ENCODE results near the gene OR2A7. TPM values are rescaled to one million over a fixed set of nuclear protein-coding genes. Genes with fewer than 3 reads are reported as not detected.
"Not testable (repeated sequence)": the region's sequence is repeated elsewhere in the genome, so short reads cannot be mapped to it uniquely, and the experiment has no call there.

Gene OR2A7
- total and polyA plus RNA-seq, 9 of the 15 experiments (the other 6 are each of a cell fraction or from before 2014, with no cell fraction given), result 0.03 to 0.10 (median 0.06) TPM; not detected in 6

DNA sequence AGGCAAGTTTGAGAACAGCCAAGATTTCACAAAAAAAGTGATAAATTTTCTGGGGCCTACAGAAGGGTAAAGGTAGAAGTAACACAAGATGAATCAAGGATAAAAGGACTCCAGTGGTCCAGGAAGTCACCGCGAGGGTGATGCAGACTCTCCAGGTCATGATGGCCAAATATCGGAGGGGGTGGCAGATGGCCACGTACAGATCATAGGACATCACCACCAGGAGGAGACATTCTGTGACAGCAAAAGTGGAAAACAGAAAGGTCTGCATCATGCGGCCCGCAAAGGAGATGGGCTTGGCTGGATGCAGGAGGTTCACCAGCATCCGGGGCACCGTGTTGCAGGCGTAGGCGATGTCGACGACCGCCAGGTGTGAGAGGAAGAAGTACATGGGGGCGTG, 5.5 kb downstream of the OR2A7 start:
- intact Hi-C loops (cut with micrococcal nuclease); H3K9me3 ChIP-seq (replicated peaks; ENCODE audit: control insufficient read depth, insufficient read depth, low read depth, low read length); POLR2A ChIA-PET; in situ Hi-C loops (cut with MboI); H3K27ac ChIP-seq (ENCODE audit: extremely low read depth, low read depth, low read length); H3K4me2 ChIP-seq (ENCODE audit: insufficient read depth, low read length); H3K27me3 ChIP-seq (ENCODE audit: control insufficient read depth in 2 of 2, insufficient read depth in 2 of 2, low read length in 2 of 2); H4K20me1 ChIP-seq (replicated peaks; ENCODE audit: control insufficient read depth, insufficient read depth, low read length); H3K9ac ChIP-seq (ENCODE audit: insufficient read depth in 1 of 2, low read depth in 2 of 2, low read length in 2 of 2); FAIRE-seq; BruUV-seq (replicated peaks); DNase-seq (ENCODE audit: extremely low read depth in 1 of 4, low spot score in 3 of 4); H3K4me1 ChIP-seq (replicated peaks in 1 of 2; ENCODE audit: control insufficient read depth in 2 of 2, insufficient read depth in 2 of 2, low read length in 2 of 2); H3K4me3 ChIP-seq; H3K9me1 ChIP-seq (ENCODE audit: control insufficient read depth, insufficient read depth, low read length); H2AFZ ChIP-seq (ENCODE audit: low read depth, low read length); H3K36me3 ChIP-seq (ENCODE audit: control insufficient read depth, insufficient read depth, low read length); CTCF ChIA-PET (ENCODE audit: low intra/inter-chr PET ratio); H3K79me2 ChIP-seq (ENCODE audit: control insufficient read depth, insufficient read depth, low read length): not testable (repeated sequence)
- ATAC-seq, result peak; percentile 80
- WGBS (ENCODE audit: insufficient coverage, low coverage, missing lambda C conversion rate), result no CpG with 5 or more reads among the region's 14 CpGs

DNA sequence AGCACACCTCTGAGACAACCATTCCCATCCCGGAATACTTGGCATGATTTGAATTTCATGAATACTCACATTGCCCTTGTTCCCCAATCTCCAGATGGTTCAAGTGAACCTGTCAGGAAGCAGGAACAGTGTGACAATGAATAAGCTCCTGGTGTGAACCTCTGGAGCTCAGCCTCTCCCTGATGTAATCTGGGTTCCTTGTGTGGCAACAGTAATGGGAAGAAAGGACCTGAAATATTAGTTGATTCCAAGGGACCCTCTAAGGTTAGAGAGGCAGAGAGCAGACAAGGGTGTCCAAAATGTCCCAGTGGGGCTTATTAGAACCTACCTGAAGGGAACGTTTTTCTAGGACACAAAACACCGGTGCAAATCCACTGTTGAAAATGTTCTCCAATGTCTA, 8.5 kb downstream of the OR2A7 start:
- Histone ChIP-seq H3K79me2 (ENCODE audit: control insufficient read depth, insufficient read depth, low read length) (no peaks in the 10 kb centered on the region), H3K27me3 (ENCODE audit: control insufficient read depth in 2 of 2, insufficient read depth in 2 of 2, low read length in 2 of 2) (no peaks in the 10 kb centered on the region), H3K9me3 (replicated peaks; ENCODE audit: control insufficient read depth, insufficient read depth, low read depth, low read length) (no peaks in the 10 kb centered on the region), H3K27ac (ENCODE audit: extremely low read depth, low read depth, low read length) (no peak overlapping the region), H3K4me3 (no peak overlapping the region), H3K9me1 (ENCODE audit: control insufficient read depth, insufficient read depth, low read length) (no peaks in the 10 kb centered on the region), H3K9ac (ENCODE audit: insufficient read depth in 1 of 2, low read depth in 2 of 2, low read length in 2 of 2) (no peak overlapping the region), H3K36me3 (ENCODE audit: control insufficient read depth, insufficient read depth, low read length) (no peaks in the 10 kb centered on the region), H3K4me1 (replicated peaks in 1 of 2; ENCODE audit: control insufficient read depth in 2 of 2, insufficient read depth in 2 of 2, low read length in 2 of 2) (no peaks in the 10 kb centered on the region), H4K20me1 (replicated peaks; ENCODE audit: control insufficient read depth, insufficient read depth, low read length) (no peaks in the 10 kb centered on the region), H3K4me2 (ENCODE audit: insufficient read depth, low read length) (no peak overlapping the region), H2AFZ (ENCODE audit: low read depth, low read length) (no peak overlapping the region)
- FAIRE-seq (no peak), DNase-seq (ENCODE audit: extremely low read depth in 1 of 4, low spot score in 3 of 4) (peak in 1 of 4 experiments; percentile 12), ATAC-seq (peak; percentile 32; the same call in 1 of the 3 replicates)
- in situ Hi-C loops (cut with MboI) (no loop called here), intact Hi-C loops (cut with micrococcal nuclease) (no loop called here)
- WGBS (ENCODE audit: insufficient coverage, low coverage, missing lambda C conversion rate), result 2% methylated on average over 3 of the region's 3 CpGs
- CTCF ChIA-PET (ENCODE audit: low intra/inter-chr PET ratio), result no interaction called here
- POLR2A ChIA-PET, result no interaction called here
- no TSS peak for BruUV-seq (replicated peaks)
- TF ChIP-seq, protein P1, sequence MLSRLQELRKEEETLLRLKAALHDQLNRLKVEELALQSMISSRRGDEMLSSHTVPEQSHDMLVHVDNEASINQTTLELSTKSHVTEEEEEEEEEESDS (CRISPR knock-in tag; IDR thresholded peaks at IDR 0.05), result no peak
- no peak for TF ChIP-seq ZNF184 (CRISPR knock-in tag; IDR thresholded peaks at IDR 0.05)
- TF ChIP-seq NR3C1 (CRISPR knock-in tag; IDR thresholded peaks at IDR 0.05), result no peak
- no peak for TF ChIP-seq RFX7 (CRISPR knock-in tag; IDR thresholded peaks at IDR 0.05)
- TF ChIP-seq, protein P2, sequence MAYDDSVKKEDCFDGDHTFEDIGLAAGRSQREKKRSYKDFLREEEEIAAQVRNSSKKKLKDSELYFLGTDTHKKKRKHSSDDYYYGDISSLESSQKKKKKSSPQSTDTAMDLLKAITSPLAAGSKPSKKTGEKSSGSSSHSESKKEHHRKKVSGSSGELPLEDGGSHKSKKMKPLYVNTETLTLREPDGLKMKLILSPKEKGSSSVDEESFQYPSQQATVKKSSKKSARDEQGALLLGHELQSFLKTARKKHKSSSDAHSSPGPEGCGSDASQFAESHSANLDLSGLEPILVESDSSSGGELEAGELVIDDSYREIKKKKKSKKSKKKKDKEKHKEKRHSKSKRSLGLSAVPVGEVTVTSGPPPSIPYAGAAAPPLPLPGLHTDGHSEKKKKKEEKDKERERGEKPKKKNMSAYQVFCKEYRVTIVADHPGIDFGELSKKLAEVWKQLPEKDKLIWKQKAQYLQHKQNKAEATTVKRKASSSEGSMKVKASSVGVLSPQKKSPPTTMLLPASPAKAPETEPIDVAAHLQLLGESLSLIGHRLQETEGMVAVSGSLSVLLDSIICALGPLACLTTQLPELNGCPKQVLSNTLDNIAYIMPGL (CRISPR knock-in tag; IDR thresholded peaks at IDR 0.05), result no peak
- TF ChIP-seq, protein P3, sequence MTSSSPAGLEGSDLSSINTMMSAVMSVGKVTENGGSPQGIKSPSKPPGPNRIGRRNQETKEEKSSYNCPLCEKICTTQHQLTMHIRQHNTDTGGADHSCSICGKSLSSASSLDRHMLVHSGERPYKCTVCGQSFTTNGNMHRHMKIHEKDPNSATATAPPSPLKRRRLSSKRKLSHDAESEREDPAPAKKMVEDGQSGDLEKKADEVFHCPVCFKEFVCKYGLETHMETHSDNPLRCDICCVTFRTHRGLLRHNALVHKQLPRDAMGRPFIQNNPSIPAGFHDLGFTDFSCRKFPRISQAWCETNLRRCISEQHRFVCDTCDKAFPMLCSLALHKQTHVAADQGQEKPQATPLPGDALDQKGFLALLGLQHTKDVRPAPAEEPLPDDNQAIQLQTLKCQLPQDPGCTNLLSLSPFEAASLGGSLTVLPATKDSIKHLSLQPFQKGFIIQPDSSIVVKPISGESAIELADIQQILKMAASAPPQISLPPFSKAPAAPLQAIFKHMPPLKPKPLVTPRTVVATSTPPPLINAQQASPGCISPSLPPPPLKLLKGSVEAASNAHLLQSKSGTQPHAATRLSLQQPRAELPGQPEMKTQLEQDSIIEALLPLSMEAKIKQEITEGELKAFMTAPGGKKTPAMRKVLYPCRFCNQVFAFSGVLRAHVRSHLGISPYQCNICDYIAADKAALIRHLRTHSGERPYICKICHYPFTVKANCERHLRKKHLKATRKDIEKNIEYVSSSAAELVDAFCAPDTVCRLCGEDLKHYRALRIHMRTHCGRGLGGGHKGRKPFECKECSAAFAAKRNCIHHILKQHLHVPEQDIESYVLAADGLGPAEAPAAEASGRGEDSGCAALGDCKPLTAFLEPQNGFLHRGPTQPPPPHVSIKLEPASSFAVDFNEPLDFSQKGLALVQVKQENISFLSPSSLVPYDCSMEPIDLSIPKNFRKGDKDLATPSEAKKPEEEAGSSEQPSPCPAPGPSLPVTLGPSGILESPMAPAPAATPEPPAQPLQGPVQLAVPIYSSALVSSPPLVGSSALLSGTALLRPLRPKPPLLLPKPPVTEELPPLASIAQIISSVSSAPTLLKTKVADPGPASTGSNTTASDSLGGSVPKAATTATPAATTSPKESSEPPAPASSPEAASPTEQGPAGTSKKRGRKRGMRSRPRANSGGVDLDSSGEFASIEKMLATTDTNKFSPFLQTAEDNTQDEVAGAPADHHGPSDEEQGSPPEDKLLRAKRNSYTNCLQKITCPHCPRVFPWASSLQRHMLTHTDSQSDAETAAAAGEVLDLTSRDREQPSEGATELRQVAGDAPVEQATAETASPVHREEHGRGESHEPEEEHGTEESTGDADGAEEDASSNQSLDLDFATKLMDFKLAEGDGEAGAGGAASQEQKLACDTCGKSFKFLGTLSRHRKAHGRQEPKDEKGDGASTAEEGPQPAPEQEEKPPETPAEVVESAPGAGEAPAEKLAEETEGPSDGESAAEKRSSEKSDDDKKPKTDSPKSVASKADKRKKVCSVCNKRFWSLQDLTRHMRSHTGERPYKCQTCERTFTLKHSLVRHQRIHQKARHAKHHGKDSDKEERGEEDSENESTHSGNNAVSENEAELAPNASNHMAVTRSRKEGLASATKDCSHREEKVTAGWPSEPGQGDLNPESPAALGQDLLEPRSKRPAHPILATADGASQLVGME (CRISPR knock-in tag; IDR thresholded peaks at IDR 0.05), result 0 out of 2 replicates have a peak, but pooled peaks have one; percentile 23
